KOPT-K1 (cell line): ENCODE data around the gene RIT2.
"Not testable (repeated sequence)": the region's sequence is repeated elsewhere in the genome, so short reads cannot be mapped to it uniquely, and the experiment has no call there.

Source experiments
- H3K27ac ChIP-seq: fragments of 200-600 bp; sonication (generic); 2 replicates; pipeline ENCODE4 v1.5.1; 2016; ENCODE audit warnings: antibody characterized with exemption, mild to moderate bottlenecking, low read depth, low read length; ENCODE audit not compliant: poor library complexity, severe bottlenecking
- H3K36me3 ChIP-seq: fragments of 200-600 bp; sonication (generic); 2 replicates; pipeline ENCODE4 v1.5.1; 2017; ENCODE audit warnings: antibody characterized with exemption, mild to moderate bottlenecking, low read length, moderate library complexity; ENCODE audit not compliant: insufficient read depth
- H3K9me3 ChIP-seq: fragments of 200-600 bp; sonication (generic); 2 replicates; pipeline ENCODE4 v1.5.1; 2017; ENCODE audit warnings: antibody characterized with exemption, low read length, mild to moderate bottlenecking; ENCODE audit not compliant: insufficient read depth, poor library complexity, severe bottlenecking

Gene RIT2

GRCh38 chr18:42822711-42823110 lies 292.8 kb downstream of the RIT2 start:
- H3K9me3 ChIP-seq = no peaks in the 10 kb centered on the region
- no peaks in the 10 kb centered on the region for H3K36me3 ChIP-seq
- H3K27ac ChIP-seq = no peak overlapping the region

- Histone ChIP-seq H3K36me3 (no peaks in the 10 kb centered on the region), H3K9me3 (no peaks in the 10 kb centered on the region), H3K27ac (no peak overlapping the region)
Measured at GRCh38 chr18:42821492-42821891, 294.0 kb downstream of the RIT2 start.

- H3K27ac ChIP-seq = no peak overlapping the region
- no peaks in the 10 kb centered on the region for H3K9me3 ChIP-seq
- no peaks in the 10 kb centered on the region for H3K36me3 ChIP-seq
Measured at GRCh38 chr18:42814618-42815017, 300.9 kb downstream of the RIT2 start.

- no peaks in the 10 kb centered on the region for H3K36me3 ChIP-seq
- no peak overlapping the region for H3K27ac ChIP-seq
- no peaks in the 10 kb centered on the region for H3K9me3 ChIP-seq
Measured at GRCh38 chr18:42814184-42814583, 301.3 kb downstream of the RIT2 start.

- no peaks in the 10 kb centered on the region for H3K36me3 ChIP-seq
- H3K9me3 ChIP-seq = no peaks in the 10 kb centered on the region
- no peak overlapping the region for H3K27ac ChIP-seq
Measured at GRCh38 chr18:42813570-42813969, 301.9 kb downstream of the RIT2 start.

GRCh38 chr18:42807887-42808286 lies 307.6 kb downstream of the RIT2 start:
- Histone ChIP-seq H3K36me3 (no peaks in the 10 kb centered on the region), H3K9me3 (no peaks in the 10 kb centered on the region)

GRCh38 chr18:42801706-42802105 lies 313.8 kb downstream of the RIT2 start:
- H3K36me3 ChIP-seq = no peaks in the 10 kb centered on the region
- no peaks in the 10 kb centered on the region for H3K9me3 ChIP-seq
- H3K27ac ChIP-seq = no peak overlapping the region

More at GRCh38 chr18:42807887-42808286, 307.6 kb downstream of the RIT2 start:
- H3K27ac ChIP-seq = no peak overlapping the region

- Histone ChIP-seq H3K9me3 (no peaks in the 10 kb centered on the region), H3K27ac (no peak overlapping the region), H3K36me3 (no peaks in the 10 kb centered on the region)
Measured at GRCh38 chr18:42798606-42799170, 316.8 kb downstream of the RIT2 start.

- not testable (repeated sequence) for H3K27ac ChIP-seq
Measured at GRCh38 chr18:42795213-42795789, 320.2 kb downstream of the RIT2 start.

GRCh38 chr18:42792731-42793130 lies 322.8 kb downstream of the RIT2 start:
- Histone ChIP-seq H3K27ac (no peak overlapping the region), H3K36me3 (no peaks in the 10 kb centered on the region), H3K9me3 (no peaks in the 10 kb centered on the region)

More at GRCh38 chr18:42795213-42795789, 320.2 kb downstream of the RIT2 start:
- H3K36me3 ChIP-seq, H3K9me3 ChIP-seq: not testable (repeated sequence)

GRCh38 chr18:42784632-42785031 lies 330.9 kb downstream of the RIT2 start:
- H3K9me3 ChIP-seq = no peaks in the 10 kb centered on the region
- H3K27ac ChIP-seq = no peak overlapping the region
- H3K36me3 ChIP-seq = no peaks in the 10 kb centered on the region

GRCh38 chr18:42782929-42783328 lies 332.6 kb downstream of the RIT2 start:
- H3K36me3 ChIP-seq = no peaks in the 10 kb centered on the region
- H3K9me3 ChIP-seq = no peaks in the 10 kb centered on the region
- no peak overlapping the region for H3K27ac ChIP-seq

GRCh38 chr18:42781298-42781815 lies 334.1 kb downstream of the RIT2 start:
- Histone ChIP-seq H3K27ac (no peak overlapping the region), H3K36me3 (no peaks in the 10 kb centered on the region), H3K9me3 (no peaks in the 10 kb centered on the region)

GRCh38 chr18:42780171-42780570 lies 335.3 kb downstream of the RIT2 start:
- Histone ChIP-seq H3K36me3 (no peaks in the 10 kb centered on the region), H3K9me3 (no peaks in the 10 kb centered on the region), H3K27ac (no peak overlapping the region)

- Histone ChIP-seq H3K27ac (no peak overlapping the region), H3K9me3 (no peaks in the 10 kb centered on the region), H3K36me3 (no peaks in the 10 kb centered on the region)
Measured at GRCh38 chr18:42778445-42779042, 336.9 kb downstream of the RIT2 start.

- H3K27ac ChIP-seq = no peak overlapping the region
Measured at GRCh38 chr18:42778024-42778423, 337.5 kb downstream of the RIT2 start.

More at GRCh38 chr18:42778024-42778423, 337.5 kb downstream of the RIT2 start:
- no peaks in the 10 kb centered on the region for H3K36me3 ChIP-seq
- no peaks in the 10 kb centered on the region for H3K9me3 ChIP-seq
